WERI-Rb-1 (cell line): ENCODE data around the gene TMEM184A.

Experiments
- DNase-seq: peaks from one replicate; pipeline ENCODE4 v3.0.0-alpha.2; 2020
- H3K27ac ChIP-seq: fragments of 250-450 bp; sonication (Bioruptor Pico); 2 replicates; pipeline ENCODE4 v1.5.1; 2020; ENCODE audit warnings: mild to moderate bottlenecking, moderate library complexity
- H3K27me3 ChIP-seq: fragments of 250-450 bp; sonication (Bioruptor Pico); 2 replicates; pipeline ENCODE4 v1.5.1; 2021; ENCODE audit warnings: mild to moderate bottlenecking, low read depth, moderate library complexity; ENCODE audit not compliant: insufficient read depth, severe bottlenecking
- H3K36me3 ChIP-seq: fragments of 250-450 bp; sonication (Bioruptor Pico); 2 replicates; pipeline ENCODE4 v1.5.1; 2020; ENCODE audit warnings: mild to moderate bottlenecking, moderate library complexity
- H3K4me3 ChIP-seq: 2 replicates; pipeline ENCODE4 v1.5.1; 2011; ENCODE audit warnings: low read depth, mild to moderate bottlenecking, control low read depth, low read length
- H3K9me3 ChIP-seq: fragments of 250-450 bp; sonication (Bioruptor Pico); 2 replicates; pipeline ENCODE4 v1.5.1; 2021; ENCODE audit warnings: mild to moderate bottlenecking, moderate library complexity; ENCODE audit not compliant: severe bottlenecking
- TF ChIP-seq, protein P1 (sequence below): IDR thresholded peaks from 2 replicates; pipeline ENCODE4 v1.5.1; 2011; ENCODE audit warnings: low read depth, mild to moderate bottlenecking, control low read depth, inconsistent platforms, low read length

TMEM184A gene

DNA sequence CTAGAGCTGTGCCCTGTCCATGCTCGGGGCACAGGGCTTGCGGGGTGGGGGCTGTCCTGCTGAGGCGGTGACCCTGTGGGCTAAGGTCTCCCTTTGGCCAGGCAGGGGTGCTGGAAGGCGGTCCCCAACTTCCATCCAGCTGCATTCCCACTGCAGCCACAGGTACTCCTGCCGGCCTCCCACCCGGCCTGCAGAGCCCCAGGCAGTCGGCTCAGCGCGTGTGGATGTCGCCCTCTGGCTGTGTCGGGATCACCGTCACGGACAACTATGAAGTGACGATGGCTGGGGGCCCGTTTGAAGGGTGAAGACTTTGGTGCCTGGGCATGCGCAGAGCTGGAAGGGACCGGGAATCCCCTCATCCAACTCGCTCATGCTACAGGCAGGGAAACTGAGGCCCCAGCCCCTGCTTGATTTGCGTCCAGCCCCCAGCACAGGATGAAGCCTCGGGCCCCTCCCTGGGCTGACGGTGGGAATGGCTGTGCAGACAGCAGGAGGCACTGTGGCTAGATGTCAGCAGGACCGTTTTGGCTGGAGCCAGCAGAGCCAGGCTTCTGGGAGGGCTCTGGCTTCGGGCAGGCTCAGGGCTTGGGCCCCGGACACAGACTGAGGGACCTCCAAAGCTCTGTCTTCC lies 2.3 kb upstream of the TMEM184A start:
- Histone ChIP-seq H3K27ac (peak overlapping the region; percentile 23; the same call in 1 of the 2 replicates), H3K36me3 (no peaks in the 10 kb centered on the region; the same call in 1 of the 2 replicates), H3K27me3 (no peaks in the 10 kb centered on the region), H3K9me3 (no peaks in the 10 kb centered on the region), H3K4me3 (no peak overlapping the region)
- TF ChIP-seq, protein P1, sequence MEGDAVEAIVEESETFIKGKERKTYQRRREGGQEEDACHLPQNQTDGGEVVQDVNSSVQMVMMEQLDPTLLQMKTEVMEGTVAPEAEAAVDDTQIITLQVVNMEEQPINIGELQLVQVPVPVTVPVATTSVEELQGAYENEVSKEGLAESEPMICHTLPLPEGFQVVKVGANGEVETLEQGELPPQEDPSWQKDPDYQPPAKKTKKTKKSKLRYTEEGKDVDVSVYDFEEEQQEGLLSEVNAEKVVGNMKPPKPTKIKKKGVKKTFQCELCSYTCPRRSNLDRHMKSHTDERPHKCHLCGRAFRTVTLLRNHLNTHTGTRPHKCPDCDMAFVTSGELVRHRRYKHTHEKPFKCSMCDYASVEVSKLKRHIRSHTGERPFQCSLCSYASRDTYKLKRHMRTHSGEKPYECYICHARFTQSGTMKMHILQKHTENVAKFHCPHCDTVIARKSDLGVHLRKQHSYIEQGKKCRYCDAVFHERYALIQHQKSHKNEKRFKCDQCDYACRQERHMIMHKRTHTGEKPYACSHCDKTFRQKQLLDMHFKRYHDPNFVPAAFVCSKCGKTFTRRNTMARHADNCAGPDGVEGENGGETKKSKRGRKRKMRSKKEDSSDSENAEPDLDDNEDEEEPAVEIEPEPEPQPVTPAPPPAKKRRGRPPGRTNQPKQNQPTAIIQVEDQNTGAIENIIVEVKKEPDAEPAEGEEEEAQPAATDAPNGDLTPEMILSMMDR = peak; percentile 33; the same call in 1 of the 2 replicates
- DNase-seq = peak; percentile 69

- no peak overlapping the region for H3K4me3 ChIP-seq
- H3K9me3 ChIP-seq = no peaks in the 10 kb centered on the region
- no peaks in the 10 kb centered on the region for H3K27me3 ChIP-seq
- peaks cover 2% of the 10 kb centered on the region; the same call in 1 of the 2 replicates for H3K36me3 ChIP-seq
- DNase-seq = no peak
- TF ChIP-seq, protein P1 = no peak
- peak overlapping the region; percentile 20; the same call in 1 of the 2 replicates for H3K27ac ChIP-seq
These were observed 1.8 kb upstream of the TMEM184A start for GRCh38 chr7:1557771-1558170.

- TF ChIP-seq, protein P1 = no peak
- H3K27me3 ChIP-seq = no peaks in the 10 kb centered on the region
- H3K9me3 ChIP-seq = no peaks in the 10 kb centered on the region
- no peak for DNase-seq
- peak overlapping the region; percentile 40 for H3K27ac ChIP-seq
- no peak overlapping the region for H3K4me3 ChIP-seq
- H3K36me3 ChIP-seq = peaks cover 4% of the 10 kb centered on the region; the same call in 1 of the 2 replicates
These were observed 1.0 kb upstream of the TMEM184A start for GRCh38 chr7:1557006-1557405.

DNA sequence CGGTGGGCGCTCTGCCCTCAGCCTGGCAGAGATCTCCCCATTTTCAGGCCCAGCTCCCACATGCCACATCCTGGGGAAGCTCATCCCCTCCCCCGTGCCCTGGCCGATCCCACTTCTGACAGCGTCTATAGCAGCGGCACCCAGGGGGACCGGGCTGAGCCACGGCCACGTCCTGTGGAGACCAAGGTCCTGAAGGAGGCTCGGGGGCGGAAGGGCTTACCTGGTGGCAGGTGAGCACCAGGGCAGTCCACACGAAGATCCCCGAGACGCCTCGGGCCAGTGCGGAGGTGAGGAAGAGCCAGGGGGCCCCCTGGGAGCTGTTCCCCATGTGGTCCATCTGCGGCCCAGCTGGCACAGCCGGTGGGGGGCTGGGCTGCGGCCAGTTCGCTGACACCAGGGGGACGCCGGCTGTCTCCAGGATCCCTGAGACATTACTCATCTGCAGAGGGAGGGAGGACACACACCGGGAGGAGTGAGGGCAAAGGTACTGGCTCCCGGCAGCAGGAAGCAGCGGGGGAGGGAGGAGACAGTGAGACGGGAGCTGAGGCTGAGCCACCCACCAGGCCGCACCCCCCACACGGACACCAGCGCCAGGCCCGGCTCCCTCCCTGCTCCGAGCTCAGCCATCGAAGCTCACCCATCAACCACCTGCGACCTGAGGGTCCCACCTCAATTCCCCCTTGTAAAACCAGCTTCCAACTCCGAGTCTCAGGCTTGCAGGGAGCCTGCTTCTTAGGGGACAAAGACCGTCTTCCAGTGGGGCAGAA lies 776 bp downstream of the TMEM184A start:
- peak; percentile 94 for DNase-seq
- H3K27me3 ChIP-seq = no peaks in the 10 kb centered on the region
- TF ChIP-seq, protein P1 = no peak
- H3K36me3 ChIP-seq = peaks cover 9% of the 10 kb centered on the region
- H3K4me3 ChIP-seq = peak overlapping the region; percentile 50
- H3K9me3 ChIP-seq = no peaks in the 10 kb centered on the region
- peak overlapping the region; percentile 96 for H3K27ac ChIP-seq

DNA sequence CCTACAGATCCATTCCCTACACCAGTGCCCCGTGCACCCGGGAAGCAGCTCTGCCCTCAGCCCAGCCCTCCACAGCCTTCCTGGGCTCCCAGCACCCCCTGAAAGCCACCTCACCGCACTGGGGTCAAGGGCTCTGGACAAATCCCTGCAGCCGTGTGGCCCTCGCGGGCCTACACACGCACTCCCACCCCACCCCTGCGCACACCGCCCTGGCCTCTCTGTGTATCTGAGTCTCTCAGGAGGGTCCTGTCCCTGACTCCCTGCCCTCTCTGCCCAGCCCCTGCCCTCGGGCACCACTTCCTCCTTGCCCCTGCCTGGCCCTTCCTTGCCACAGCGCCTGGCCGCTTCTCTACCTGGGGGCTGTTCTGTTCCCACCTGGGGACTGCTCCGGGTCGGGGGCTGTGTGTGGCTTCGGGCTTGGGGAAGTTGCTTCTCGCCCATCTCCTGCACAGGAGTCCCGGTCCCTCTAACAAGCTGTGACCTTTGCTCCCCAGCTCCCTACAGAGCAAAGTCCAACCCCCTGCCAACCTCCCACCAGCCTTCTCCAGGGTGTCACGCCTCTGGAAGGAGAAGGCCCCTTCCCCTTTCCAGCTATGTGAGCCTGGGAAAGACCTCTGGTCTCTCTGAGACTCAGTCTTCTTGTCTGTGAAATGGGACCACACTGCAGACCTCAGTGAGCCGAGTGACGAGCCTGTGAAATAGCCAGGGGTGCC lies 1.5 kb downstream of the TMEM184A start:
- TF ChIP-seq, protein P1 = no peak
- H3K27ac ChIP-seq = peak overlapping the region; percentile 96

More for the DNA sequence above, 1.5 kb downstream of the TMEM184A start:
- Histone ChIP-seq H3K36me3 (peaks cover 15% of the 10 kb centered on the region), H3K4me3 (no peak overlapping the region), H3K9me3 (no peaks in the 10 kb centered on the region), H3K27me3 (no peaks in the 10 kb centered on the region)
- no peak for DNase-seq
